ENCODE measurements around the gene ARSG. TPM values are rescaled to one million over a fixed set of nuclear protein-coding genes. Genes with fewer than 3 reads are reported as not detected.

Gene ARSG
- total and polyA plus RNA-seq, 4 donors = 1.5 to 5.4 (median 2.3) TPM

DNA sequence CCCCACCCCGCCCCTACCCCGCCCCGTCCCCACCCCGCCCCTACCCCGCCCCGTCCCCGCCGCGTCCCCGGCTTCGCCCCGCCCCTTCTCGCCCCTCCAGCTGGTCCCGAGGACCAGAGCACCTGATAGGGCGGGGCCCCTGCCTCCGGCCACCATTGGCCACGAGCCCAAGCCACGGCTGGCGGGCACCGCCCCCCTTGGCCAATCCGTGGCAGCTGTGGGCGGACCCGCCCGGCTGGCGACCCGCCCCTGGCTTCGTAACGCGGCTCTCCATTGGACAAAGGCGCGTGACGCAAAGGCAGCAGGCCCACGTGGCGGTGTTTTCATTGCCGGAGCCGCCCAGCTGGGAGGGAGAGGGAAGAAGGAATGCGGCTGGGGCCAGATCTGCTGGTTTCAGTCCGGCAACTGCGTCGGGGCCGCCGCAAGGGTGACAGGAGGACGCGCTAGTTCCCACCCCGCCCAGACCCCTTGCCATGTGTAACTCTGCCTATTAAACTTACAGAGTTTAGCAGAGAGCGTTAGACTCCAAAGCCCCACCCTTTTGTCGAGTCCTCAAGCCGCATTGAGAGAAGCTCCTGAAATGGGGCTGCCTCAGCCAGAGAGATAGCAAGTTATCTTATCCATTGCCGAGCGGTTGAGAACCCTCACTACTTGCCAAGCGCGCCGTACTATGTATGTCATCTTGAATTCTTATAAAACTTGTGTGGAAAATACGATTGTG, 166.4 kb downstream of the ARSG start:
- H3K4me1 ChIP-seq (ENCODE audit: control insufficient read depth in 4 of 4, insufficient read depth in 4 of 4, low read length in 3 of 4) = peaks cover 3 to 29% (median 26%) of the 10 kb centered on the region in 4 donors
- peak; percentile 99 for DNase-seq (ENCODE audit: low spot score)
- TF ChIP-seq TAF1 (conservative IDR thresholded peaks at IDR 0.05) (peak; percentile 73), RXRA (IDR thresholded peaks at IDR 0.05) (peak in 1 of 2 donors; percentile 53), JUND (IDR thresholded peaks at IDR 0.05) (no peak), EGR1 (IDR thresholded peaks at IDR 0.05; ENCODE audit: low read depth in 2 of 2) (peak in 1 of 2 donors; percentile 46), FOXA1 (IDR thresholded peaks at IDR 0.05) (no peak), HNF4A (conservative IDR thresholded peaks at IDR 0.05) (no peak), YY1 (IDR thresholded peaks at IDR 0.05) (peak; percentile 70), FOXA2 (IDR thresholded peaks at IDR 0.05) (no peak), GABPA (IDR thresholded peaks at IDR 0.05 in 1 of 2, conservative IDR thresholded peaks at IDR 0.05 in 1 of 2) (no peak), NR2F2 (IDR thresholded peaks at IDR 0.05) (peak; percentile 20), HNF4G (IDR thresholded peaks at IDR 0.05) (no peak), RAD21 (IDR thresholded peaks at IDR 0.05) (peak in 1 of 2 donors; percentile 31), SP1 (IDR thresholded peaks at IDR 0.05) (peak; percentile 92)
- TF ChIP-seq, protein P1, sequence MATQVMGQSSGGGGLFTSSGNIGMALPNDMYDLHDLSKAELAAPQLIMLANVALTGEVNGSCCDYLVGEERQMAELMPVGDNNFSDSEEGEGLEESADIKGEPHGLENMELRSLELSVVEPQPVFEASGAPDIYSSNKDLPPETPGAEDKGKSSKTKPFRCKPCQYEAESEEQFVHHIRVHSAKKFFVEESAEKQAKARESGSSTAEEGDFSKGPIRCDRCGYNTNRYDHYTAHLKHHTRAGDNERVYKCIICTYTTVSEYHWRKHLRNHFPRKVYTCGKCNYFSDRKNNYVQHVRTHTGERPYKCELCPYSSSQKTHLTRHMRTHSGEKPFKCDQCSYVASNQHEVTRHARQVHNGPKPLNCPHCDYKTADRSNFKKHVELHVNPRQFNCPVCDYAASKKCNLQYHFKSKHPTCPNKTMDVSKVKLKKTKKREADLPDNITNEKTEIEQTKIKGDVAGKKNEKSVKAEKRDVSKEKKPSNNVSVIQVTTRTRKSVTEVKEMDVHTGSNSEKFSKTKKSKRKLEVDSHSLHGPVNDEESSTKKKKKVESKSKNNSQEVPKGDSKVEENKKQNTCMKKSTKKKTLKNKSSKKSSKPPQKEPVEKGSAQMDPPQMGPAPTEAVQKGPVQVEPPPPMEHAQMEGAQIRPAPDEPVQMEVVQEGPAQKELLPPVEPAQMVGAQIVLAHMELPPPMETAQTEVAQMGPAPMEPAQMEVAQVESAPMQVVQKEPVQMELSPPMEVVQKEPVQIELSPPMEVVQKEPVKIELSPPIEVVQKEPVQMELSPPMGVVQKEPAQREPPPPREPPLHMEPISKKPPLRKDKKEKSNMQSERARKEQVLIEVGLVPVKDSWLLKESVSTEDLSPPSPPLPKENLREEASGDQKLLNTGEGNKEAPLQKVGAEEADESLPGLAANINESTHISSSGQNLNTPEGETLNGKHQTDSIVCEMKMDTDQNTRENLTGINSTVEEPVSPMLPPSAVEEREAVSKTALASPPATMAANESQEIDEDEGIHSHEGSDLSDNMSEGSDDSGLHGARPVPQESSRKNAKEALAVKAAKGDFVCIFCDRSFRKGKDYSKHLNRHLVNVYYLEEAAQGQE (IDR thresholded peaks at IDR 0.05) = peak; percentile 87
- TF ChIP-seq, protein P2, sequence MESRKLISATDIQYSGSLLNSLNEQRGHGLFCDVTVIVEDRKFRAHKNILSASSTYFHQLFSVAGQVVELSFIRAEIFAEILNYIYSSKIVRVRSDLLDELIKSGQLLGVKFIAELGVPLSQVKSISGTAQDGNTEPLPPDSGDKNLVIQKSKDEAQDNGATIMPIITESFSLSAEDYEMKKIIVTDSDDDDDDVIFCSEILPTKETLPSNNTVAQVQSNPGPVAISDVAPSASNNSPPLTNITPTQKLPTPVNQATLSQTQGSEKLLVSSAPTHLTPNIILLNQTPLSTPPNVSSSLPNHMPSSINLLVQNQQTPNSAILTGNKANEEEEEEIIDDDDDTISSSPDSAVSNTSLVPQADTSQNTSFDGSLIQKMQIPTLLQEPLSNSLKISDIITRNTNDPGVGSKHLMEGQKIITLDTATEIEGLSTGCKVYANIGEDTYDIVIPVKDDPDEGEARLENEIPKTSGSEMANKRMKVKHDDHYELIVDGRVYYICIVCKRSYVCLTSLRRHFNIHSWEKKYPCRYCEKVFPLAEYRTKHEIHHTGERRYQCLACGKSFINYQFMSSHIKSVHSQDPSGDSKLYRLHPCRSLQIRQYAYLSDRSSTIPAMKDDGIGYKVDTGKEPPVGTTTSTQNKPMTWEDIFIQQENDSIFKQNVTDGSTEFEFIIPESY (IDR thresholded peaks at IDR 0.05) = no peak
- TF ChIP-seq, protein P3, sequence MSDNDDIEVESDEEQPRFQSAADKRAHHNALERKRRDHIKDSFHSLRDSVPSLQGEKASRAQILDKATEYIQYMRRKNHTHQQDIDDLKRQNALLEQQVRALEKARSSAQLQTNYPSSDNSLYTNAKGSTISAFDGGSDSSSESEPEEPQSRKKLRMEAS (IDR thresholded peaks at IDR 0.05) = peak; percentile 92
- TF ChIP-seq, protein P4, sequence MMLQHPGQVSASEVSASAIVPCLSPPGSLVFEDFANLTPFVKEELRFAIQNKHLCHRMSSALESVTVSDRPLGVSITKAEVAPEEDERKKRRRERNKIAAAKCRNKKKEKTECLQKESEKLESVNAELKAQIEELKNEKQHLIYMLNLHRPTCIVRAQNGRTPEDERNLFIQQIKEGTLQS (IDR thresholded peaks at IDR 0.05) = peak; percentile 25
- TF ChIP-seq, protein P5, sequence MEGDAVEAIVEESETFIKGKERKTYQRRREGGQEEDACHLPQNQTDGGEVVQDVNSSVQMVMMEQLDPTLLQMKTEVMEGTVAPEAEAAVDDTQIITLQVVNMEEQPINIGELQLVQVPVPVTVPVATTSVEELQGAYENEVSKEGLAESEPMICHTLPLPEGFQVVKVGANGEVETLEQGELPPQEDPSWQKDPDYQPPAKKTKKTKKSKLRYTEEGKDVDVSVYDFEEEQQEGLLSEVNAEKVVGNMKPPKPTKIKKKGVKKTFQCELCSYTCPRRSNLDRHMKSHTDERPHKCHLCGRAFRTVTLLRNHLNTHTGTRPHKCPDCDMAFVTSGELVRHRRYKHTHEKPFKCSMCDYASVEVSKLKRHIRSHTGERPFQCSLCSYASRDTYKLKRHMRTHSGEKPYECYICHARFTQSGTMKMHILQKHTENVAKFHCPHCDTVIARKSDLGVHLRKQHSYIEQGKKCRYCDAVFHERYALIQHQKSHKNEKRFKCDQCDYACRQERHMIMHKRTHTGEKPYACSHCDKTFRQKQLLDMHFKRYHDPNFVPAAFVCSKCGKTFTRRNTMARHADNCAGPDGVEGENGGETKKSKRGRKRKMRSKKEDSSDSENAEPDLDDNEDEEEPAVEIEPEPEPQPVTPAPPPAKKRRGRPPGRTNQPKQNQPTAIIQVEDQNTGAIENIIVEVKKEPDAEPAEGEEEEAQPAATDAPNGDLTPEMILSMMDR (IDR thresholded peaks at IDR 0.05; ENCODE audit: low read depth, low read length, missing input control) = peak; percentile 16
- H3K36me3 ChIP-seq (ENCODE audit: control insufficient read depth in 4 of 4, insufficient read depth in 3 of 4, low read depth in 1 of 4, low read length in 3 of 4) = no peaks in the 10 kb centered on the region
- peak overlapping the region; percentile 74 to 97 (median 74) for H3K4me3 ChIP-seq (ENCODE audit: low read depth in 1 of 3, low read length in 3 of 3)
- under 1% methylated on average over 51 of the region's 54 CpGs for WGBS
- peak overlapping the region; percentile 84 to 91 for H3K27ac ChIP-seq (ENCODE audit: low read depth in 1 of 2, low read length in 2 of 2)
- no peaks in the 10 kb centered on the region for H3K27me3 ChIP-seq (ENCODE audit: control insufficient read depth in 4 of 4, insufficient read depth in 4 of 4, low read length in 3 of 4)
- H3K9ac ChIP-seq (ENCODE audit: low read depth in 1 of 2, low read length in 2 of 2) = peak overlapping the region; percentile 52 to 70
- H3K9me3 ChIP-seq (ENCODE audit: control insufficient read depth in 4 of 4, low read length in 3 of 4) = no peaks in the 10 kb centered on the region
